ENCODE measurements around the gene CNN2.
A peak's percentile ranks its signal among the peaks of the same experiment; 100 is the strongest.

CNN2 gene

DNA sequence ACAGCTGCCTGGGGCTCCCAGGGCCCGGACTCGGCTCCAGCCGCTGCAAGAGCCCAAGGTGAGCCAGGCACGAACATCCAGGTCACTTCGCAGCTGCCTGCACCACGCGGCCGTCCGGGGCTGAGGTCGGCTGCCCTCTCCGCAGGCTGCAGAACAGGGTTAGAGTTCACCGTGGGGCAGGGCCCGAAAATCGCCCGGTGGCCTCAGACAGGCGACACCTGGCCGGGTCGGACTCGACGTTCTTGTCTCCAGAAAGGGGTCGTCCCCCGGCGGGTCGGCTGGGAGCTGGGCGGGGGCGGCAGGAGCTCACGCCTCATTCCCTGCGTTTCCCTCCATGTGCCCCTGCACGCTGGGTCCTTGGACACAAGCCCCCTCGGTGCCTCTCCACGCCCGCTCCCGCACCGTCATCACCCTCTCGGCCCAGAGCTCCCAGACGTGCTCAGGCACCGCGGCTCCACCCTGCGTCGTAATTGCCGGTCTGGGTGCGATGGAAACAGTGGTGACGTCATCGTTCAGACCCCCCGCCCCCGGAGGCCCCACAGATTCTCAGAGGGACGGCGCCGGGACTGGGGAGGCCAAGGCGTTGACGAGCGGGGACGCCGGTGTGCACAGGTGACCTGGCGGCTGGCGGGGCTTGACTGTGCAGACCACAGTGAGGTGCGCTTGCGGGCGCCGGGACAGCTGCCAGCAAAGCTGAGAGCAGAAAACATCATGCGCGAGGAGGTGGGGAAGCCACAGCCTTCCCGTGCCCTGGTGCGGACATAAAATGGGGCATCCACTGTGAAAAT is 30.2 kb upstream of the CNN2 start:
- peak; percentile 31 for DNase-seq

DNA sequence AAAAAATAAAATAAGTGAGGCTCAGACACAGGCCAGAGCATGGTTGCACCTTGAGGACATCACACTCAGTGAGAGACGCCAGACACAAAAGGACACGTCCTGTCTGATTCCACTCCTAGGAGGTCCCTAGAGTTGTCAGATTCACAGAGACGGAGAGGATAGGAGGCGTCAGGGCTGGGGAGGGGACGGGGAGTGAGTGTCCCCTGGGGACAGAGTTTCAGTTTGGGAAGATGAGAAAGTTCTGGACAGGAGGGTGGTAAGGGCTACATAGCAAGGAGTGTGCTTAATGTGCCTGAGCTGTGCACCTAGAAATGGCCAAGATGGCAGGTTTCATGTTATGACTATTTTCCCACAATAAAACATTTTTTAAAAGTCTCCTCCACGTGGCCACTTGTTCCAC is 28.3 kb upstream of the CNN2 start:
- no peak for DNase-seq

DNA sequence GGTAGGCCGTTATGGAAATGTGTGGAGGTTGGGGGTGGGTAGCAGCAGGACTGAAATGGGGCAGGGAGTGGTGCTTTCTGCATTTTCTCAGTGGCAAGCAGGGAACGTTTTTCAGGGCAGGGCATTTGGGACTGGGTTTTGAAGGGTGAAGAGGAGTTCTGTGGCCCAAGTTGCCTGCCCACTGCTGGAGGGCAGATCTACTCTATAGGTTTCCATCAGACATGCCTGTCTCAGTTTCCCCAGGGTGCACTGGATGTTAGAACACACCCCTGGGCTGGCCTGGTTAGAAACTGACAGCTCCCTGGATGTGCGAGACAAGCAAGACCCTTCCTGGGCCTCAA is 27.1 kb upstream of the CNN2 start:
- DNase-seq: no peak

DNA sequence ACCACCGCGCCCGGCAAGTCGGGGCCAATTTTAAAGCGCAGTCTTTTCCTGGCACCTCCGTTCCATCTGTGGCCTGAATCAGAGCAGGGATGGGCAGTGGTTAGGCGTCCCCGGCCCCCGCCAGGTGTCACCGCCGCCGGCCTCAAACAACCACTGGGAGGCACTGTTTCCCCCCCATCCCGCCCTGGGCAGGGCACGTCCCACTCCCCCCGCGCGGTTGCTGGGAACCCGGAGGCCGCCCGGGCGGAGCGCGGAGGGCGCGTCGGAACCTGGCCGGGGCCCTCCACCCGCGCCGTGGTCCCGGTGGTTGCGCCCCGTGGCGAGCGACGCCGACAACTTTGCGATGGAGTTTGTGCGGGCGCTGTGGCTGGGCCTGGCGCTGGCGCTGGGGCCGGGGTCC is 26.3 kb upstream of the CNN2 start, which contains the start of gene GRIN3B:
Gene GRIN3B, plus strand, starts transcription at position 325 of the 400 bp plus-strand sequence. Its CDS starts 19 bp downstream, at position 344.
- DNase-seq: no peak

DNA sequence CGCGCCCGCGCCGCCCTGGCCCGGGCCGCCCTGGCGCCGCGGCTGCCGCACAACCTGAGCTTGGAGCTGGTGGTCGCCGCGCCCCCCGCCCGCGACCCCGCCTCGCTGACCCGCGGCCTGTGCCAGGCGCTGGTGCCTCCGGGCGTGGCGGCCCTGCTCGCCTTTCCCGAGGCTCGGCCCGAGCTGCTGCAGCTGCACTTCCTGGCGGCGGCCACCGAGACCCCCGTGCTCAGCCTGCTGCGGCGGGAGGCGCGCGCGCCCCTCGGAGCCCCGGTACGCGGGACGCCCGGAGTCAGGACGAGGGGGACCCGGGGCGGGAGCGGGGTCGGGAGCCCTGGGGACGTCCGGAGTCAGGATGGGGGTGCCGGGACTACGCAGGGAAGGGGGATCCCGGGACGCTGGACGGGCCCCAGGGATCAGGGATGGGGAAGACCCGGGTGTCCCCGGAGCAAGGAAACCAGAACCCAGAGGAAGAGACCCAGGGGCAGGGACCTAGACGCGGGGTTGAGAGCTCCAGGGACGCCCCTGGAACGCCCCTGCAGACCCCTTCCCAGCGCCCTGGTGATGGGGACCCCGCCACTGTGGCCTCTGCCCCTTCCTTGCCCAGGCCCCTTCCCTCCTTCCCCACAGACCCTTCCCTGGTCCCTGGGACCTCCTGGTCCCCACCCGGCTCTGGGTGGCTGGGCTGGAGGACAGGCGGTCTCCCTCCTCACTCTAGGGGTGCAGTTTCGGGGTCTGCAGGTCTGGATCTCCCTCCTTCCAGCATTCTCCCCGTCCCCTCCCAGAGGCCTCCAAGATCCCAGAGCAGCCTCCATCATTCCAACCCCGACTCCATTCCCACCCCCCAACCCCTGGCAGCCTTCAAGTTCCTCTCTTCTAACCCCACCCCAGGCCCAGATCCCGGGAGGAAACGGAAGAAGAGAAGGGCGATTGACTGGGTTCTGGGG is 25.5 kb upstream of the CNN2 start:
- no peak for DNase-seq

DNA sequence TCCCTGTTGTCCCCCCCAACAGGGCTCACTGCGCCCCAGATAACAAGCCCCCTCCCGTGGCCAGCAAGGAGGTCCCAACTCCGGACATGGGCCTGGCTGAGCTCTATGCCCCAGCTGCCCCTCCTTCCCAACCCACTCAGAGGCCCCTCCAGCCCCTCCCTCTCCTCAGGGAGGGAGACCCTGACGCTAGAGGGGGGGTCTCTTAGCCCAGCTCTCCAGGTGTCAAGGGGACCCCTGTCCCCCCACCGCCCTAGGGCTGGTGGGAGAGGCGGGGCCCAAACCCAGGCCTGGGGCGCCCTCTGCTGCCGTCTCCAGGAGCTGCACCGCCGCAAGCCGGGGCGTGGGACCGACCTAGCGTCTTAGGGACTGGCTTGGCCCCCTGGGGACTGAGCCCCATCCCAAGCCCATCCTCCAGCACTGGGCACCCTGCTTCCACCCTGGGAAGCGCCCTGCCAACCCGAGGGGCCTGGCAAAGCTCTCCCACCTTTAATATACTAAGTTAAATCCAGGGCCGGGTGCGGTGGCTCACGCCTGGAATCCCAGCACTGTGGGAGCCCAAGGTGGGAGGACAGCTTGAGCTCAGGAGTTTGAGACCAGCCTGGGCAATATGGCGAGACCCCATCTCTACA is 24.8 kb upstream of the CNN2 start:
- DNase-seq: no peak

DNA sequence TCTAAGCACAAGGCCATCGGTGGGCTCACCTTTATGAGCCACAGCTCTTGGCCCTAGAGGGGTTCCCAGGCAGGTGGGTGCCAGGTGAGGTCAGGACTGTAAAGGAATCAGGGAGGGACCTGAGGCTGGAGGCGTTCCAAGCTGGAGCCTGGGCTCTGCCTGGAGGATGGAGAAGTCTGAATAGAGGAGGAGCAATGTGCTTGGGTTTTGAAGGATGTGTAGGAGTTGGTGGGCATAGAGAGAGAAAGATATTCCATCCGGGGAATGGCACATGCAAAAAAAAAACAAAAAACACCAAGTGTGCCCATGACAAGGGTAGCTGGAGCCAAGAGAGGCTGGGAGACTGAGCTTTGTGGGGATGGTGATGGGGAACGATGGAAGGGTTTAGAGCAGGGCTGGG is 23.8 kb upstream of the CNN2 start:
- DNase-seq: no peak

DNA sequence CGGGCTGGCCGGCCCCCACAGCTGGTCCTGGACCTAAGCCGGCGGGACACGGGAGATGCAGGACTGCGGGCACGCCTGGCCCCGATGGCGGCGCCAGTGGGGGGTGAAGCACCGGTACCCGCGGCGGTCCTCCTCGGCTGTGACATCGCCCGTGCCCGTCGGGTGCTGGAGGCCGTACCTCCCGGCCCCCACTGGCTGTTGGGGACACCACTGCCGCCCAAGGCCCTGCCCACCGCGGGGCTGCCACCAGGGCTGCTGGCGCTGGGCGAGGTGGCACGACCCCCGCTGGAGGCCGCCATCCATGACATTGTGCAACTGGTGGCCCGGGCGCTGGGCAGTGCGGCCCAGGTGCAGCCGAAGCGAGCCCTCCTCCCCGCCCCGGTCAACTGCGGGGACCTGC is 23.1 kb upstream of the CNN2 start:
- DNase-seq: no peak

DNA sequence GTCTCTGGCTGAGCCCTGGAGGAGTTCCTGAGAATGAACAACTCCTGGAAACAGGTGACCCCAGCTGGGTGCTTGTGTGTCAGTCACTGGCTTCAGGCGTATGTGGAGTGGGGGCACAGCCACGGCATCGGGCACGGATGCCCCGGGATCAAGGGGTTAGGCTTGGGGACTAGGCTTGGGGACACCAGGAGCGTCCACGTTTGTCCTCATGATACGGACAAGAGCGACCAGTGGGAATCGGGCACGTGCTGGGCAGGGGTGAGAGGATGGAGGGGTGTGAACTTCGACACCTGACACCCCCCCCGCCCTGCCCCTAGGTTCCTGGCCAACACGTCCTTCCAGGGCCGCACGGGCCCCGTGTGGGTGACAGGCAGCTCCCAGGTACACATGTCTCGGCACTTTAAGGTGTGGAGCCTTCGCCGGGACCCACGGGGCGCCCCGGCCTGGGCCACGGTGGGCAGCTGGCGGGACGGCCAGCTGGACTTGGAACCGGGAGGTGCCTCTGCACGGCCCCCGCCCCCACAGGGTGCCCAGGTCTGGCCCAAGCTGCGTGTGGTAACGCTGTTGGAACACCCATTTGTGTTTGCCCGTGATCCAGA is 22.1 kb upstream of the CNN2 start:
- DNase-seq: no peak

DNA sequence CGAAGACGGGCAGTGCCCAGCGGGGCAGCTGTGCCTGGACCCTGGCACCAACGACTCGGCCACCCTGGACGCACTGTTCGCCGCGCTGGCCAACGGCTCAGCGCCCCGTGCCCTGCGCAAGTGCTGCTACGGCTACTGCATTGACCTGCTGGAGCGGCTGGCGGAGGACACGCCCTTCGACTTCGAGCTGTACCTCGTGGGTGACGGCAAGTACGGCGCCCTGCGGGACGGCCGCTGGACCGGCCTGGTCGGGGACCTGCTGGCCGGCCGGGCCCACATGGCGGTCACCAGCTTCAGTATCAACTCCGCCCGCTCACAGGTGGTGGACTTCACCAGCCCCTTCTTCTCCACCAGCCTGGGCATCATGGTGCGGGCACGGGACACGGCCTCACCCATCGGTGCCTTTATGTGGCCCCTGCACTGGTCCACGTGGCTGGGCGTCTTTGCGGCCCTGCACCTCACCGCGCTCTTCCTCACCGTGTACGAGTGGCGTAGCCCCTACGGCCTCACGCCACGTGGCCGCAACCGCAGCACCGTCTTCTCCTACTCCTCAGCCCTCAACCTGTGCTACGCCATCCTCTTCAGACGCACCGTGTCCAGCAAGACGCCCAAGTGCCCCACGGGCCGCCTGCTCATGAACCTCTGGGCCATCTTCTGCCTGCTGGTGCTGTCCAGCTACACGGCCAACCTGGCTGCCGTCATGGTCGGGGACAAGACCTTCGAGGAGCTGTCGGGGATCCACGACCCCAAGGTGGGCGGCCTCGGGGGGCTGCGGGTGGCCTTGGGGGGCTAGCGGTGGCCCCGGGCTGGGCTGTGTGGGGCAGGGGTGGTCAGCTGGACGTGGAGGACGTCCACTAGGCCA is 21.4 kb upstream of the CNN2 start:
- no peak for DNase-seq

DNA sequence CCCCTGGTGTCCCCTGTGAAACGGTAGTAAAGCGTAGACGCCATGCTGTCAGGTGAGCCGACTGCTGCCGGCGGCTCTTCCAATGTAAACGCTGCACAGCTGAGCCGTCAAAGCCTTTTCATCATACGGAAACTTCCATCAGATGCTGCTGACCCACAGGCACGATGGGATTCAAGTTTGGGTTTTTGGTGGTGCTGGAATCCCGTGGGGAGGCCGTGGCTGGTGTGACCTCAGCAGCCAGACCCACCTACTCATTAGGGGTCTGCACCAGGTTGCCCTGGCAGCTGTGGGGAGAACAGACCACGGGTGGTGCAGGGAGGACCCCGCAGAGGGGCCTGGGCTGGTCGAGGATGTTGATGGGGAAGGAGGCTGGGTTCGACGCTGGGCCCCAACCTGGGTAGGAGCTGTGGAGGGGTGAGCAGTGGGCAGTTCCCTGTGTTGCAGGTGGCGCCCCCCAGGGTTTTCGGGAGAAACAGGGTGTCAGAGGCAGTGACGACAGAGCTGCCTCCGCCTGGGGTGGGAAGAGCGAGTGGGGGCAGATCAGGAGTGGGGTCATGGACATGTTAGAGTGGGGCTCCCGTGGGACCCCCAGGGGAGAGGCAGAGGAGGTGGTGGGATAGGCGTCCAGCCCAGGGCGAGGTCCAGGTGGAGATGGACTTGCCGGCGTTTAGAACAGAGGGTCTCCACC is 19.6 kb upstream of the CNN2 start:
- DNase-seq: no peak

DNA sequence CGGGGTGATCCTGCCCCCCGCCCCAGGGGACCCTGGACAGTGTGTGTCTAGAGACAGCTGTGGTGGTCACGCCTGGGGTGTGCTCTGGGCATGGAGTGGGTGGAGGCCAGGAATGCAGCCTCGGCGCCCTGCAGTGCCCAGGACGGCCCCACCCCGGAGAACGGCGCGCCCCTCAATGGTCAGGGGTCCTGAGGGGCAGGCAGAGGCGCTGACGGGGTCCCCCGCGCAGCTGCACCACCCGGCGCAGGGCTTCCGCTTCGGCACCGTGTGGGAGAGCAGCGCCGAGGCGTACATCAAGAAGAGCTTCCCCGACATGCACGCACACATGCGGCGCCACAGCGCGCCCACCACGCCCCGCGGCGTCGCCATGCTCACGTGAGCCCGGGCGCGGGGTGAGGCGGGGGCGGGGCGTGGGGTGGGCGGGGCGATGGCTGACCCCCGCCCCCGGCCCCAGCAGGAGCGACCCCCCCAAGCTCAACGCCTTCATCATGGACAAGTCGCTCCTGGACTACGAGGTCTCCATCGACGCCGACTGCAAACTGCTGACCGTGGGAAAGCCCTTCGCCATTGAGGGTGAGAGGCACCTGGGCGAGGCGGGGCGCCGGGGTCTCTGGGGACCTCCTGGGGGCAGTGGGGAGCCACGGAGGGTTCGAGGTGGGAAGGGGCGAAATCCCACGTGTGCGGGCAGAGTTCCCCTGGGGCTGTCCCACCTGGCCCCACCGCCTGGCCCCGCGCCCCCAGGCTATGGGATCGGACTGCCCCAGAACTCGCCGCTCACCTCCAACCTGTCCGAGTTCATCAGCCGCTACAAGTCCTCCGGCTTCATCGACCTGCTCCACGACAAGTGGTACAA is 18.8 kb upstream of the CNN2 start:
- no peak for DNase-seq

DNA sequence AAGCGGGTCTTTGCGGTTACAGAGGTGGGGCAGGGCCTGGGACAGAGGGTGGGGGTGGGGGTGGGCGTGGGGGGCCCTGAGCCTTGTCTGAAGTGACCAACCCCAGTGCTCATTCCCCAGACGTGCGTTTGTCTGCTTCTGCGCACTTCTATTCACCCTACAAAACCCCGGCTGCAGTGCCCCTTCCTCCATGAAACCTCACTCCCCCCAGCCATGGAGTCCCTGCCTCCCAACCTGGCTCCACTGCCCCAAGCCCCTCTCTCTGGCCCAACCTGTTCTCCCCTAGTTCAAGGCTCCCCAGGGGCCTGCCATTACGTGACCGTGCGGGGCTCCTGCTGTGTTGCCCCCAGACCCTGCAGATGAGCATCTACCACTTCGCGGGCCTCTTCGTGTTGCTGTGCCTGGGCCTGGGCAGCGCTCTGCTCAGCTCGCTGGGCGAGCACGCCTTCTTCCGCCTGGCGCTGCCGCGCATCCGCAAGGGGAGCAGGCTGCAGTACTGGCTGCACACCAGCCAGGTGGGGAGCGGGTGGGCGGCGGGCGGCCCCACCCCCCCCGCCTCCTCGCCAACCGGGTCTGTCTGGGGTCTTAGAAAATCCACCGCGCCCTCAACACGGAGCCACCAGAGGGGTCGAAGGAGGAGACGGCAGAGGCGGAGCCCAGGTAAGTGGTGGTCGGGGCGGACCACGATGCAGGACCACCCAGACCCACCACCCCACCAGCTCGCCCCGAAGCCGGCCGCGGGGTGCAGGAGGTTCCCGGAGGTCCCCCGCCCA is 18.0 kb upstream of the CNN2 start:
- DNase-seq: no peak

DNA sequence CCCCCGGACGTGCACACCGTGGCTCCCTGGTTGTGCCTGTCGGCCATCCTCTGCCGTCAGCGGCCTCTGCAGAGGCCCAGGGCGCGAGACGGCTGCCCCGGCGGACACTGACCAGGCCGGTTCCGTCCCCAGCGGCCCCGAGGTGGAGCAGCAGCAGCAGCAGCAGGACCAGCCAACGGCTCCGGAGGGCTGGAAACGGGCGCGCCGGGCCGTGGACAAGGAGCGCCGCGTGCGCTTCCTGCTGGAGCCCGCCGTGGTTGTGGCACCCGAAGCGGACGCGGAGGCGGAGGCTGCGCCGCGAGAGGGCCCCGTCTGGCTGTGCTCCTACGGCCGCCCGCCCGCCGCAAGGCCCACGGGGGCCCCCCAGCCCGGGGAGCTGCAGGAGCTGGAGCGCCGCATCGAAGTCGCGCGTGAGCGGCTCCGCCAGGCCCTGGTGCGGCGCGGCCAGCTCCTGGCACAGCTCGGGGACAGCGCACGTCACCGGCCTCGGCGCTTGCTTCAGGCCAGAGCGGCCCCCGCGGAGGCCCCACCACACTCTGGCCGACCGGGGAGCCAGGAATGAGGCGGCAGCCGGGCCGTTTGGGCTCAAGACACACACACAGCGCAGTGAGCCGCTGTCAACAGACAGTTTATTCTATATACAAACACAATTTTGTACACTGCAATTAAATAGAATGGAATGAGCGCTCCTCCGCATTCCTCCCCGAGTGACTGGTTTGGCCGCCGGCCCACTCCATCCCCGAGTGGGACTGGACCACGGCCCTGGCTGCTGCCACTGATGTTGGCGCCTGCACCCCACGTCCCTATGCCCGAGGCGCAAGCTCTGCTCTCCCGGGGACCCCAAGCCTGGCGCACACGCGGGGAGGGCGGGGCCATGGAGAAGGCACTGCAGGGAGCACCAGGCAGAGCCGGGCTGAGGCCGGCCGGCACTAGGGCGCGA is 17.1 kb upstream of the CNN2 start:
- DNase-seq: no peak

DNA sequence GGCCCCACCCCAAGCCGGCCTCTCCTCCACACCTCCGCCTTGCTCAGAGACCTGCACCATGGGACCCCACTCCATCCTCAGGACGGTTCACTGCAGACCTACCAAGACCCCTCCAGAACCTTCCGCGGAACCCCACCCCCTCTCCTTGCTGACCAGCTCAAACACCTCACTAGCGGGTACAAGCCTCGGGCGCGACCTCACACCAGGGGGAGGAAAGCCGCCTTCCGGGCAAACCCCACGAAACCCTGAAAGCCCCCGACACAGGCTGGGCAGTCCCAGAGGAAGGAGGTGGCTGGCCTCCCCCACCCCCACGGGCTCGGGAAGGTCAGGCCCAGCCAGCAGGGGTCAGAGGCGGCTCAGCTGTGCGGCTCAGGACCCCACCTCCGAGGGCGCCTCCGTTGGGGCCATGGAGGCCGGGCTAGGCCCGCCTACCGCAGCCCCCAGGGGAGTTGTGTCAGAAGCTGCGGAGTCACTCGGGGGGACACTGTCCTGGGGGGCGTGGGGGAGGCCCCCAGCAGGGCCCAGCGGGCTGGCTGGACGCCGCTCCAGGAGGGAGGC is 16.3 kb upstream of the CNN2 start:
- DNase-seq: no peak

DNA sequence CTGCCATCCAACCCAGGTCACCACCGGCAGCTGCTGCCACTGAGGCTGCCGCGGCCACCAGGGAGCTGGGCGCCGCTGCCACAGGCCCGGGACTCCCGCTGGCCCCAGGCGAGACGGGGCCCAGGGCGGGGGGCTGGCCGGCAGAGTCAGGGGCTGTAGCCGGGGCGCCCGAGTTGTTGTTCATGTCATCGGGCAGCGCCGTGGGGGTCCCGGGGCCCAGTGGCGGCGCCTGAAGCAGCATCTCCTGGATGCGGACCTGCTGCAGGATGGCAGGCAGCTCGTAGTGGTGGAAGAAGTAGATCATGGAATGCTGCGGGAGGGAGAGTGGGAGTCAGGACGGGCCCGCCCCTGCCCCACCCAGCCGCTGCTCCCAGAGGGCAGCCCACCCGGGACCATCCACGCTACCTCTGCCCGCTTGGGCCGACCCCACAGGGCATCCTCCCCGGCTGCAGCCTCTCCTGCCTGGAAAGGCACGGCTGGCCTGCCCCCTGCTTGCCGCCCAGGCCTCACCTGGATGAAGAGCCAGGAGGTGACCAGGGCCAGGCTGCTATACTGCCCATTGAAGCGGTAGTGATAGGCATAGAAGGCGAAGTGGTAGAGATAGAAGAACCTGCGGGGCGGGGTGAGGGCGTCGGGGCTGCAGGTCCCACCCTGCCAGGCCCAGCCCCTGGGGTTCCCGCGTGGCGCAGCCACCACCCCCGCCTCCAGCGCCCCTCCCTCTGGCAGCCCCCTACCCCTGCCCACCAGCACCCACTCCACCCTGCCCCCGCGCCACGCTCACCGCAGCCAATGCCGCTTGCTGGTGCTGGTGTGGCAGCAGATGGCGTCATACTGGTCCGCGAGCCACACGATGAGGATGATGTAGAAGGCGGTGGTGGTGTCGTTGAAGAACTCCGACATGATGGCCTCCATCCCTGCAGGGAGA is 15.6 kb upstream of the CNN2 start:
- DNase-seq: no peak

DNA sequence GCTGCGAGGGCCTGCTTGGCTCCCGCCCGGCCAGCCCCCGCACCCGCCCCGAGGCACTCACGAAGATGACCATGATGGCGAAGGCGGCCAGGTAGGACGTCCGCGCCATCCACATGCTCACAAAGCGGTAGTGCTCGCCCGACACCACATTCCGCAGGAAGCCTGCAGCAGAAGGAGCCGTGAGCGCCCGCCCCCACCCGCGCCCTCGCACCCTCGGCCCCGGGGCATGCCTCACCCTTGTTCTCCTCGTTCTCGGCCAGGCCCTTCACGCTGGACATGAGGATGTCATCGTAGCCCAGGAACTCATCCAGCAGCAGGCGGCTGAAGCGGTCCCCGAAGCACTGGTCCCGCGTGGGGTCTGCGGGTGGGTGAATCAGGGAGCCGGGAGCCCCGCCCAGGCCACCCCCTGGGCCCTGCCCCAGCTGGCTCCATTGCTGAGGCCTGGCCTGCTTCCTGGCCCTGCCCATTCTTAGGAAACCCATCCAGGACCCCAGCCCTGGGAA is 14.5 kb upstream of the CNN2 start:
- no peak for DNase-seq

Data from DMS79 (cell line).